WTC11 (cell line): Measurements from ENCODE around the gene RADX.

ENCODE experiments used
- ATF3 ChIP-seq: sonication (generic); formaldehyde crosslinking; conservative IDR thresholded peaks from 2 replicates; pipeline ENCODE4 v1.8.1; 2022; ENCODE audit warnings: mild to moderate bottlenecking, missing genetic modification reagents
- CTCF ChIP-seq: fragments of 200-600 bp; IDR thresholded peaks from 2 replicates; pipeline ENCODE4 v1.8.0; 2022; ENCODE audit warnings: antibody characterized with exemption
- FOXJ3 ChIP-seq: sonication (generic); formaldehyde crosslinking; IDR thresholded peaks from 2 replicates; pipeline ENCODE4 v1.9.0; 2021; ENCODE audit warnings: missing genetic modification reagents, mild to moderate bottlenecking, borderline replicate concordance
- GTF2I ChIP-seq: fragments of 250-450 bp; sonication (Bioruptor Pico); conservative IDR thresholded peaks from 2 replicates; pipeline ENCODE4 v1.4.0; 2021; ENCODE audit warnings: mild to moderate bottlenecking
- TEAD4 ChIP-seq: sonication (generic); formaldehyde crosslinking; IDR thresholded peaks from 2 replicates; pipeline ENCODE4 v1.8.0; 2022; ENCODE audit warnings: mild to moderate bottlenecking, missing genetic modification reagents
- ZNF532 ChIP-seq: fragments of 250-450 bp; sonication (Bioruptor Pico); IDR thresholded peaks from 2 replicates; pipeline ENCODE4 v1.9.0; 2021; ENCODE audit warnings: mild to moderate bottlenecking, borderline replicate concordance

- TF ChIP-seq ZNF532 (CRISPR knock-in tag) = no peak
- TF ChIP-seq CTCF = no peak
- TF ChIP-seq TEAD4 (CRISPR knock-in tag) = no peak
- no peak for TF ChIP-seq FOXJ3 (CRISPR knock-in tag)
- TF ChIP-seq GTF2I = no peak
- TF ChIP-seq ATF3 = no peak
These were observed 5.2 kb upstream of the RADX start for GRCh38 chrX:106606571-106606970.
